K562 (cell line): ENCODE measurements around the gene HYAL1. TPM values are rescaled to one million over a fixed set of nuclear protein-coding genes. Genes with fewer than 3 reads are reported as not detected.

Source experiments
- ATF6 ChIP-seq: sonication (generic); formaldehyde crosslinking; IDR thresholded peaks from 2 replicates; pipeline ENCODE4 v1.4.0; 2020; ENCODE audit warnings: mild to moderate bottlenecking, missing genetic modification reagents
- CBFA2T2 ChIP-seq: fragments of 450-650 bp; conservative IDR thresholded peaks from 2 replicates; pipeline ENCODE4 v1.6.1; 2017; ENCODE audit warnings: mild to moderate bottlenecking
- CCAR2 ChIP-seq: fragments of 200-400 bp; formaldehyde crosslinking; IDR thresholded peaks from 2 replicates; pipeline ENCODE4 v1.6.1; 2017; ENCODE audit warnings: mild to moderate bottlenecking, low read depth, low read length
- EZH2 ChIP-seq: IDR thresholded peaks from 2 replicates; pipeline ENCODE4 v1.6.1; 2012; ENCODE audit warnings: low read depth, mild to moderate bottlenecking, inconsistent platforms, low read length, borderline replicate concordance
- HDGF ChIP-seq: fragments of 450-650 bp; IDR thresholded peaks from 2 replicates; pipeline ENCODE4 v1.6.1; 2016
- MAFG ChIP-seq: fragments of 450-650 bp; conservative IDR thresholded peaks from 2 replicates; pipeline ENCODE4 v1.6.1; 2016; ENCODE audit warnings: missing genetic modification characterization, missing compliant biosample characterization
- MEIS2 ChIP-seq: fragments of 450-650 bp; IDR thresholded peaks from 2 replicates; pipeline ENCODE4 v1.6.1; 2014; ENCODE audit warnings: mild to moderate bottlenecking; ENCODE audit not compliant: partially characterized antibody
- NFXL1 ChIP-seq: fragments of 450-650 bp; formaldehyde crosslinking; IDR thresholded peaks from 2 replicates; pipeline ENCODE4 v1.4.0; 2021; ENCODE audit warnings: mild to moderate bottlenecking
- PHF8 ChIP-seq: fragments of 200-600 bp; sonication (generic); IDR thresholded peaks from 2 replicates; pipeline ENCODE4 v1.6.1; 2012; ENCODE audit warnings: mixed run types, mild to moderate bottlenecking, inconsistent platforms, low read length, moderate library complexity, borderline replicate concordance
- POLR2G ChIP-seq: fragments of 200-400 bp; formaldehyde crosslinking; IDR thresholded peaks from 2 replicates; pipeline ENCODE4 v1.6.1; 2017; ENCODE audit warnings: low read depth, mild to moderate bottlenecking, antibody characterized with exemption, low read length, moderate library complexity
- RBM25 ChIP-seq: fragments of 200-400 bp; formaldehyde crosslinking; IDR thresholded peaks from 2 replicates; pipeline ENCODE4 v1.6.1; 2018; ENCODE audit warnings: low read length, low read depth, moderate library complexity; ENCODE audit not compliant: severe bottlenecking
- RCOR1 ChIP-seq, 2 experiments: IDR thresholded peaks; 2 replicates each; pipeline ENCODE4 v1.6.1; 2012; ENCODE audit warnings: low read depth in 2 of 2, low read length in 2 of 2, borderline replicate concordance in 1 of 2, improper control_type of control experiment in 1 of 2
- SAFB2 ChIP-seq: fragments of 200-400 bp; formaldehyde crosslinking; IDR thresholded peaks from 2 replicates; pipeline ENCODE4 v1.6.1; 2018; ENCODE audit warnings: borderline replicate concordance, low read length, low read depth, moderate library complexity; ENCODE audit not compliant: severe bottlenecking
- SMAD3 ChIP-seq: fragments of 450-650 bp; formaldehyde crosslinking; conservative IDR thresholded peaks from 2 replicates; pipeline ENCODE4 v1.4.0; 2020; ENCODE audit warnings: mild to moderate bottlenecking
- SUPT5H ChIP-seq: fragments of 450-650 bp; IDR thresholded peaks from 2 replicates; pipeline ENCODE4 v1.6.1; 2016
- TARDBP ChIP-seq: fragments of 450-650 bp; IDR thresholded peaks from 2 replicates; pipeline ENCODE4 v1.6.1; 2016
- ZNF124 ChIP-seq: sonication (generic); formaldehyde crosslinking; IDR thresholded peaks from 2 replicates; pipeline ENCODE4 v1.8.1; 2022; ENCODE audit warnings: missing genetic modification reagents
- ZNF609 ChIP-seq: sonication (generic); formaldehyde crosslinking; IDR thresholded peaks from 2 replicates; pipeline ENCODE4 v1.8.1; 2023; ENCODE audit warnings: missing genetic modification reagents, mild to moderate bottlenecking, borderline replicate concordance
- ZNF695 ChIP-seq: fragments of 450-650 bp; formaldehyde crosslinking; IDR thresholded peaks from 2 replicates; pipeline ENCODE4 v1.4.0; 2020; ENCODE audit warnings: mild to moderate bottlenecking, moderate library complexity
- ZNF77 ChIP-seq: fragments of 250-450 bp; sonication (Bioruptor Pico); IDR thresholded peaks from 2 replicates; pipeline ENCODE4 v1.5.0; 2020
- polyA plus RNA-seq, 8 experiments: library from polyadenylated mRNA; depleted of rRNA in 4 of 8; stranded (reverse) in 5 of 8; unstranded in 3 of 8; fragments of >200 nt; fragmentation: Nextera tagmentation in 2 of 8; fragmentation: Illumina TruSeq in 1 of 8; extraction: Ambion mirVana in 2 of 8; extraction: Trizol in 1 of 8; gene quantifications; 2 replicates each; pipeline versions ENCODE4 v1.2.1 to v1.2.3, GENCODE V29; 2011 to 2014; ENCODE audit warnings: inconsistent platforms in 1 of 8, missing spikeins in 1 of 8
- total RNA-seq, 7 experiments: library from RNA; depleted of rRNA in 6 of 7; stranded (reverse); fragments of >200 nt in 6 of 7; fragmentation: Illumina TruSeq in 2 of 7; extraction: Trizol in 2 of 7; gene quantifications; 2 replicates each; pipeline versions ENCODE4 v1.2.1 to v1.2.3, GENCODE V29; 2011 to 2021; ENCODE audit warnings: low replicate concordance in 1 of 7
- TF ChIP-seq, protein P1 (sequence below): IDR thresholded peaks from 3 replicates; pipeline ENCODE4 v1.6.1; 2011; ENCODE audit warnings: borderline replicate concordance, mild to moderate bottlenecking; ENCODE audit not compliant: insufficient read length, insufficient read depth

Gene HYAL1
- total and polyA plus RNA-seq, 9 of the 15 experiments (the other 6 are each of a cell fraction or from before 2014, with no cell fraction given) = 1.4 to 8.5 (median 4.7) TPM

GRCh38 chr3:50292159-50293078 is 11.0 kb downstream of the HYAL1 start, which contains the start of gene IFRD2 (continued):
- TF ChIP-seq MEIS2 (no peak), SUPT5H (no peak), NFXL1 (CRISPR knock-in tag) (0 out of 2 replicates have a peak, but pooled peaks have one; percentile 45), MAFG (no peak), ATF6 (CRISPR knock-in tag) (no peak), SMAD3 (CRISPR knock-in tag) (peak; percentile 96), ZNF609 (CRISPR knock-in tag) (no peak), ZNF695 (CRISPR knock-in tag) (no peak), ZNF124 (CRISPR knock-in tag) (no peak), EZH2 (no peak), HDGF (no peak), PHF8 (peak; percentile 62; the same call in 1 of the 2 replicates), SAFB2 (no peak), CCAR2 (no peak), CBFA2T2 (no peak), TARDBP (no peak), RBM25 (no peak), POLR2G (peak; percentile 86), ZNF77 (CRISPR knock-in tag) (no peak), RCOR1 (IDR thresholded peaks at IDR 0.05; ENCODE audit: borderline replicate concordance in 1 of 2, low read depth in 2 of 2, low read length in 2 of 2) (no peak)
- TF ChIP-seq, protein P1, sequence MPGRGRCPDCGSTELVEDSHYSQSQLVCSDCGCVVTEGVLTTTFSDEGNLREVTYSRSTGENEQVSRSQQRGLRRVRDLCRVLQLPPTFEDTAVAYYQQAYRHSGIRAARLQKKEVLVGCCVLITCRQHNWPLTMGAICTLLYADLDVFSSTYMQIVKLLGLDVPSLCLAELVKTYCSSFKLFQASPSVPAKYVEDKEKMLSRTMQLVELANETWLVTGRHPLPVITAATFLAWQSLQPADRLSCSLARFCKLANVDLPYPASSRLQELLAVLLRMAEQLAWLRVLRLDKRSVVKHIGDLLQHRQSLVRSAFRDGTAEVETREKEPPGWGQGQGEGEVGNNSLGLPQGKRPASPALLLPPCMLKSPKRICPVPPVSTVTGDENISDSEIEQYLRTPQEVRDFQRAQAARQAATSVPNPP = no peak
